Neural progenitor cell (in vitro differentiated cells): ENCODE data around the gene MIF4GD.

ENCODE experiments used
- CTCF ChIP-seq: fragments of 200-600 bp; sonication (generic); IDR thresholded peaks from 2 replicates; pipeline ENCODE4 v1.5.1; 2017; ENCODE audit warnings: antibody characterized with exemption, mild to moderate bottlenecking
- EZH2 ChIP-seq: fragments of 200-600 bp; sonication (generic); IDR thresholded peaks from 2 replicates; pipeline ENCODE4 v1.6.1; 2017; ENCODE audit warnings: antibody characterized with exemption, mild to moderate bottlenecking, moderate library complexity
- EZH2phosphoT487 ChIP-seq: fragments of 200-600 bp; sonication (generic); IDR thresholded peaks from 2 replicates; pipeline ENCODE4 v1.6.1; 2017; ENCODE audit warnings: antibody characterized with exemption

GRCh38 chr17:75242461-75243042 lies 28.5 kb downstream of the MIF4GD start:
- TF ChIP-seq EZH2phosphoT487 (no peak), CTCF (no peak), EZH2 (no peak)
